ENCODE measurements around the gene TBCE.
"Not testable (repeated sequence)": the region's sequence is repeated elsewhere in the genome, so short reads cannot be mapped to it uniquely, and the experiment has no call there.

The TBCE gene

DNA sequence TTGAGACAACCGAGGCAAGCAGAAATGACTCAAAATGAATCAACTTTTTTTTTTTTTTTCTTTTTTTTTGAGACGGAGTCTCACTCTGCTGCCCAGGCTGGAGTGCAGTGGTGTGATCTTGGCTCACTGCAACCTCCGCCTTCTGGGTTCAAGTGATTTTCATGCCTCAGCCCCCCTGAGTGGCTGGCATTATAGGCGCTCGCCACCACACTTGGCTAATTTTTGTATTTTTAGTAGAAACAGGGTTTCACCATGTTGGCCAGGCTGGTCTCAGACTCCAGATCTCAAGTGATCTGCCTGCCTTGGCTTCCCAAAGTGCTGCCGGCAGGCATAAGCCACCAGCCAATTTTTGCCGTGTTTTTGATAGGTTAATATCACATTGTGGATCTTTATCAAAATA, 90.6 kb downstream of the TBCE start:
- not testable (repeated sequence) for DNase-seq

DNA sequence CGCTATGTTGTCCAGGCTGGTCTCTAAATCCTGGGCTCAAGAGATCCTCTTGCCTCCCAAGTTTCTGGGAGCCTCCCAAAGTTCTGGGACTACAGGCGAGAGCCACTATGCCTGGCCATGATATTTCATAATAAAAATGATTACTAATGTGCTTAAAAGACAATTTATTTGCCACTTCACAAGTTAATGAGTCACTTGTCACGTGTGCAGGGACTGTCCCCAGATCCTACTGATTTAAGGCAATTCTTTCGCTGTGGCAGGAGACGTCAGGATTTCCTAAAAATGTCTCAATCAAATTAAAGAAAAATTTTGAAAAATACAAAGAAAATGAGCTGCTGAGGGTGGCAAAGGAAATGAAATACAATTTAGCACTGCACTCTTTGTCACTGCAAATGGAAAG, 93.5 kb downstream of the TBCE start:
- DNase-seq = no peak

DNA sequence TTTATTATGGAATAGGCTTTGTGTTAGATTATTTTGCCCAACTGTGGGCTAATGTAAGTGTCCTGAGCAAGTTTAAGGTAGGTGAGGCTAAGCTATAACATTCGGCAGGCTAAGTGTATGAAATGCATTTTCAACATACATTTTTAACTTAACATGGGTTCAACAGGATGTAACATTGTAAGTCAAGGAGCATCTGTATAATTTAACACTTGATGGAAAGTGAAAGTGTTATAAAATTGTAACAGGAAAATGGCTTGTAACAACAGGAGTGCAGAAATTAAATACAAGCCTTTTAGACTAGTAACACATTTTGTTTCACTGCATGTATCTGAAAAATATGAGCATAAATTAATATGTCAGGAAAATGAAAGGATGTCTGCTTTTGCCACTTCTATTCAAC, 94.7 kb downstream of the TBCE start:
- DNase-seq = no peak

DNA sequence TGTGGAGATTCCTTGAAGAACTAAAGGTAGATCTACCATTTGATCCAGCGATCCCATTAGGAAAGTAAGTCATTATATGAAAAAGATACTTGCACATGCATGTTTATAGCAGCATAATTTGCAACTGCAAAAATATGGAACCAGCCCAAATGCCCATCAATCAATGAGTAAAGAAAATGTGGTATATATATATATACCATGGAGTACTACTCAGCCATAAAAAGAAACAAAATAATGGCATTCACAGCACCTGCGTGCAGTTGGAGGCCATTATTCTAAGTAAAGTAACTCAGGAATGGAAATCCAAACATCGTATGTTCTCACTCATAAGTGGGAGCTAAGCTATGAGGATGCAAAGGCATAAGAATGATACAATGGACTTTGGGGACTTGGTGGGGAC, 95.6 kb downstream of the TBCE start:
- DNase-seq = not testable (repeated sequence)

DNA sequence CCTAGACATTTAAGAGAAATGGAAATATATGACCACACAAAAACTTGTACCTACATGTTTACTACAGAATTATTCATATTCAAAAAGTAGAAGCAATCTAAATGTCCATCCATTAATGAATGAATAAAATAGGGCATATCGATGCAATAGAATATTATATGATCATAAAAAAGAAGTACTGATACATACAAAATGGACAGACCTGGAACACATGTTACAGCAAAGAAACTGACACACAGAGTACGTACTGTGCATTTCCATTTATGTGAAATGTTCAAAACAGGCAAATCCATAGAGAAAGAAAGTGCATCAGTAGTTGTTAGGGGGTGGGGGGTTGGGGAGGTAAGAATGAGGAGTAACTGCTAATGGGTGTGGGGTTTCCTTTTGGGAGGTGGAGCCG, 97.8 kb downstream of the TBCE start:
- DNase-seq = no peak

DNA sequence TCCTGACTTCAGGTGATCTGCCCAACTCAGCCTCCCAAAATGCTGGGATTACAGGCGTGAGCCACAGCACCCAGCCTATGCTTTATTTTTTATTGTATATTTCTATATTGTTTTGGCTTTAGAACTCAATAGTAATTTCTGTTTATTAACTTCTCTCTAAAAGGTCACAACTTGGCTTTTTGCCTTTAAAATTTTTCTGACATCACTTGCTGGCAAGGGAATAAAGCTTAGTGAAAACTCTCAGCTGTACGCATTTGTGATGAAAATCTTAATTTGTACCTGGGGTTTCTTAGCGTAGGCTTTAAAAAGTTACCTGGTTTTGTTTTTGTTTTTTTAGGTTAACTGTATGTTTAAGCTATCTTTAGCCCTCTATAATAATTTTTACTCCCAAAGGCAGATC, 100.8 kb downstream of the TBCE start:
- DNase-seq = no peak

DNA sequence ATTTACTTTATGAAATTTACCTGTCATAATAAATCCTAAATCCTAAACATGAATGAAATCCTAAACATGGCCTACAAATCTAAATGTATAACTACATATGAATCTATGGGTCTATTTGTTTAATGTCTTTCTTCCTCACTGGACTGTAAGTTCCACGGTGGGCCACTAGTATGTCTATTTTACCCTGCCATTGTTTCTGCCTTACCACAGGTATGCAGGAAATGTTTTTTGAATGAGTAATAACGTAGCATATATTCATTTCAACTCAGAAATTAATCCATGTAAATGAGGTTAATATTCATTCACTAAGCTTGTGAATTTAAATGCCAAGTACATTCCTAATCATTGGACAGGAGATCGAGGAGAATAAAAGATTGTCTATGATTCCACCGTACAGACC, 101.7 kb downstream of the TBCE start:
- no peak for DNase-seq

DNA sequence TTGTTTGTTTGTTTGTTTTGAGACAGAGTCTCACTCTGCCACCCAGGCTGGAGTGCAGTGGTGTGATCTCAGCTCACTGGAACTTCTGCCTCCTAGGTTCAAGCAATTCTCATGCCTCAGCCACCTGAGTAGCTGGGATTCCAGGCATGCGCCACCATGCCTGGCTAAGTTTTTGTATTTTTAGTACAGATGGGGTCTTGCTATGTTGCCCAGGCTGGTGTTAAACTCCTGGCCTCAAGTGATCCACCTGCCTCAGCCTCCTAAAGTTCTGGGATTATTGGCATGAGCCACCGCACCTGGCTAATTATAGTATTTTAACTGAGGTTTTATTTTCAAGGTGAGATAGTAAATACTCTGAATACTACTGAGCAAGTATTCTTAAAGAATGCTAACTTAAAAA, 102.7 kb downstream of the TBCE start:
- not testable (repeated sequence) for DNase-seq

DNA sequence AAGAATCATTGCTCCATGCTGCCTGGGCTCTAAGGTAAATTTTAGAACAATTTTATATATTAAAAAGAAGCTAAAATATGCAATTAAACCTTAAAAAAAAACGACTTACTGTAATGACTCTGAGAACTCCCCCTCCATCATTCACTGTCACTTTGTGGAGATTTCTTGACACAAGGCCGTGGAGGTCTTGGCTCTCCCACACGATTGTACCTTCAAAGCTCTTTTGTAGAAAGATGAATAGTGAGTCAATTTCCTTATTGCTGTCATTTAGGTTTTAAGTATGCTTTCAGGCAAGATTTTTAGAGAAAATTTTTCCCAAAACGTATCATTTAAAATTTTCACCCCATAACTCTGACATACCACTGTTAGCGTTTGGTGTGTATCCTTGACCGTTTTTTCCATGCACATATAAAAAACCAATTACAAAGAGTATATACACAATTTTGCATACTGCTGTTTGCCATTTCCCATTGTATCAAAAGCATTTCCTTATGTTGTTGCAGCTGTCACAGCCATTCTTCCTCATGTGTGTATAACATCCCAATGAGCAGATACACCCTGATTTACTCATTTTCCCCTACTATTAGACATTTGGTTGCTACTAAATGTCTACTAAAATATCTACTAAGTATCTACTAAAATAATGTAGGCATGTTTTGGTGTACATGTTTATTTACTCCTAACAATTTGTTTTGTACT, 103.7 kb downstream of the TBCE start:
- no peak for DNase-seq

DNA sequence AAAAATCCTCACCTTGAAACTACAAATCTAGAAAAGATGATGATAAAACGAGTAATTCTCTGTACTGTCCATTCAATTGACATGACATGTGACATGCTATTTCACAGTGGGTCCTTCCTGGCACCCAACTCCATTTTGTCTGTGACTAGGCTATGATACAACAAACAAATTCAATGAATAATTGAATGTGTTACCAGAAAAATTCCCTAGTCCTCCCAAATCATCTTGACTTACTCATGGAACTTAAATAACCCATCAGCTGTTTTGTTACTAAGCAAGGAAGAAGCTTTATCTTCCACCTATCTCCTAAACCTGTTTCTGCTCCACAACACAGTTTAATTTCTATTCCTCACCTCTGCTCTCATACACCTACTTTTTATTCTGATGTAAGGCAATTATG, 106.6 kb downstream of the TBCE start:
- DNase-seq = no peak

DNA sequence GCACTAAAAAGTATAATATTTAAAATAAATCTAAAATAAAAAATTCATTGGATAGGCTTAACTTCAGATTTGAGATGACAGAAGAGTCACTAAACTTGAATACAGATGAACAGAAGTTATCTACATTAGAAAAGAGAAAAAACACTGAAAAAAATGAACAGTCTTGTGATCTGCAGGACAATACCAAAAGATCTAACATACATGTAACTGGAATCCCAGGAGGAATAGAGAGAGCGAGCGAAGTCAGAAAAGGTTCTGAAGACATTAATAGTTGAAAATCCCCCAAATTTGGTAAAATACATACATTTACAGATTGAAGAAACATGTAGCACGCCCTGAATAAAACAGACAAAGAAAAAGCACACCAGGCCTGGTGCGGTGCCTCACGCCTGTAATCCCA, 115.9 kb downstream of the TBCE start:
- no peak for DNase-seq

DNA sequence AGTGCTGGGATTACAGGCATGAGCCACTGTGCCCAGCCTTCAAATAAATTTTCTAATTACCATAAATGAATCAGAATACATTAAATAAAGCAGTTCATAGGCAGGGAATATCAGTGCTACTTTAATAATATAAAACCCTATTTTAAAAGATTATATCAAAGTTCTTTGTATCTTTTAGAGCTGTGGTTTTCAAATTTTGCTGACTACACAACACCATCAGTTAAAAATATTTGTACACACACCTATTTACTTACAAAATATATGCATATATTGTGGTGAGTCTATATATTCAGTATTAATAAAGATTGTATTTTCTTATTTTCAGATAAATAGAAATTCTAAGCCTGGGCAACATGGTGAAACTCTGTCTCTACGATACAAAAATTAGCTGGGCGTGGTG, 118.3 kb downstream of the TBCE start:
- no peak for DNase-seq

DNA sequence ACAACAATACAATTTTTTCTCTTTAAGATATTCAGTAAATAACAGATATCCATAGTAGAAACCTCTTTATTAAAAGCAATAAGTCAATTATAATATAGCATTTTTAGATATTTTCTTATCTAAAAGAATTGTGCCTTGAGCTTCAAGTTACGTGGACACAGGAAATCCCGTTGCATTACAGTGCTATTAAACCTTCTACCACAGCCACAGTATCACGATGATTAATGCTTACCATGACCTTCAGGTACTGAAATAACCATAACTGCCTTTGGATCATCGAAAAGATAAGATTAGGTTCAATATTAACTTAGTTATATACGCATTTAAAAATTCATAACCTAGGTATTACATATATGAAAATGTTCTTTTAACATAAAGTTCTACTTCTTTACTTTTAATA, 119.1 kb downstream of the TBCE start:
- no peak for DNase-seq

DNA sequence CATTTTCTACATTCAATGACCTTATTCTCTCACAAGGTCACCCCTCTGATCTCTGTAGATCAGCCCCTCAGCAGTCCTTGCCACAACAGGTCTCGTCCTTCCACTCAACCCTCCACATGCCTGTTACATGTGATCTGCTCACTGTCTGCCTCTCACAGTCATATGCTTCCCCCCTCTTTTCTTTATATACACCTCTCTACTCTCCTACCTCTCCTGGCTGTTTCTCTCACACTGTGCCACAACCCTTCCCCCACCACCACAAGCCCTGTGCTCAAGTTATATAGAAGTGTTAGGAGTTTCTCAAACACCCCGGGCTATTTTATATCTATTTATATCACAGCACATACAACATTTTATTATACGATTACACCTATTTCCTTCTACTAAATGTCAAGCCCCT, 124.4 kb downstream of the TBCE start:
- DNase-seq = no peak

DNA sequence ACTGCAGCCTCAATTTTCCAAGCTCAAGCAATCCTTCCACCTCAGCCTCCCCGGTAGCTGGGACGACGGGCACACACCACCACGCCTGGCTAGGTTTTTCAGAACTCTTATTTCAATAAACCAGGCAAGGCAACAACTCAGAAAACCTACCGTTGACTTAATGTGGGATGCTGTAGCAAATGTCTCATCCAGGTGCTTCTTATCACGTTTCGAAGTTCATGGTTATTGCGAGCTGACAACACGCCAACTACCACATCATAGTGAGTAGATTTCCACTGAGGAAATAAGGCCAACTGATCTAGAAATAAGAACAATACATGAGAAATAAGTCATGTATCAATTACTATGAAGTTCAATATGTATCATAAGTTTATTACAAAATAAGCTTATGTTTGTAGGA, 127.3 kb downstream of the TBCE start:
- no peak for DNase-seq

DNA sequence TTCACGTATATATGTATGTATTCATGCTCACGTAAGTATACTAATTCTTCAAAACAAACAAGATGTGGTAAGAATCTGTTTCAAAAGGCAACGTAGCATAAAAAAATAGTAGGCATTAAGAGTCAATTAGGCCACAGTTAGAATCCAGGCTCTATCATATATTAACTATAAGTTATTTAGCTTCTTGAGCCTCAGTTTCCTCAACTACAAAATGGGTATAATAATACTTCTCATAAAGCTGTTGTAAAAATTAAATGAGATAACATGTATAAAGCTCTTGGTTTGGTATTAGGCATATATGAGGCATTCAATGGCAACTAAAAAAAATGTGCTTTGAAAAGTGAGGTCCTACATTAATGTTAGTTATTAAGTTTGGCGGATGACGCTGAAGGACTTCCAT, 127.8 kb downstream of the TBCE start:
- no peak for DNase-seq

DNA sequence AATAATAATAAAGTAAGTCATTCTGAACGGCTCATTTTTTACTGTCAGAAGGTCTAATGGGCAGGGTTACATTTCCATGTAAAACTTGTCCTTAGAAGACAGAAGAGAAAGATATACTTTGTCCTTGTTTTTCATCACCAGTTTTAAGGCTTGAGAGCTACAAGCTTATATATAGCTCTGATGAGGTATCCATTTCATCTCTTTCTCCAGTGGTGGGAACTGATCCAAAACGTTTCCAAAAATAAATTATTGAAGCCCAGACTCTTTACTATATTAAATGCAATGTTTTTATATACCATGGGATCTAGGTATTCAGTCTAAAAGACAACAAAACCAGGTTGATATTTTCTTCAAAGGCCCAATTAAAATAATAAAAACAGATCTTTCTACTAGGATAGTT, 128.3 kb downstream of the TBCE start:
- DNase-seq = no peak

DNA sequence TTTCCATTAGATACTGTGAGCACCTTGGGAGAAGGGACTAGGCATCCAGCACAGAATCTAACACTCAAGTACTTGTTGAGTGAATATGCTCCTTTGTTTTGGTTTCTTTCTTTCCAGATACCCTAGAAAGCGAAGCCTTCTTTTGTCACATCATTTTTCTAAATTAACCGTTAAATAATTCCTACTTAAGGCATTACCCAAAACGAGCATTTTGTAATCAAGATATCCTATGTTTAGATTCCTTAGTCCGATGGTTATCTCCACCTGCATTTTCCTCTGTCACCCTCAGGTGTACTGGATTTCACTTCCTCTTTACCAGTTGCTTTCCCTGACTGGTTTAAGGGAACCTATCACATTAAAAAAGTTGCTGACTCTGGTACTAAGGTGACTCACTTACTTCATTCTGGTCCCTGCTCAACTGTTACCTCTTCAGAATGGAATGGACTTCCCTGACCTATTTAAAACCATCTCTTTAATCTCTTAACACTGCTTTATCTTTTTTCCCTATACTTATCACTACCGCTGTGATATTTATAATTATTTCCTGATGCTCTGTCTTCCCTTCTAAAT, 133.8 kb downstream of the TBCE start:
- DNase-seq = no peak

Data from activated naive CD4-positive, alpha-beta T cell treated with Interleukin-2 at 50 U/mL for 16 hours (primary cell).